Sigmoid colon (tissue), 4 donors: Measurements from ENCODE around the gene CLEC16A.

Source experiments
- EP300 ChIP-seq, 4 donors: sonication (generic); formaldehyde crosslinking; IDR thresholded peaks; one replicate each; pipeline ENCODE4 v1.6.1; 2017; ENCODE audit warnings: antibody characterized with exemption in 4 of 4
- POLR2A ChIP-seq, 2 donors: fragments of 450-650 bp; IDR thresholded peaks; one replicate each; pipeline ENCODE4 v1.6.1; 2016; ENCODE audit warnings: antibody characterized with exemption in 2 of 2, mild to moderate bottlenecking in 2 of 2, moderate library complexity in 2 of 2

GRCh38 chr16:11215935-11216556, 271.7 kb downstream of the CLEC16A start:
- TF ChIP-seq EP300 (IDR thresholded peaks at IDR 0.05) (no peak), POLR2A (IDR thresholded peaks at IDR 0.05) (no peak)
